Activated T-helper 1 cell treated with anti-CD3 and anti-CD28 coated beads, Interleukin-2, amount 50 U/mL, for 16 hours (primary cell): ENCODE results near the gene EPB41L3.

Source experiments
- DNase-seq, 2 donors: peaks; one replicate each; pipeline ENCODE4 v3.0.0-alpha.2; 2020; ENCODE audit warnings: low read depth in 1 of 2, low spot score in 1 of 2

The EPB41L3 gene

DNA sequence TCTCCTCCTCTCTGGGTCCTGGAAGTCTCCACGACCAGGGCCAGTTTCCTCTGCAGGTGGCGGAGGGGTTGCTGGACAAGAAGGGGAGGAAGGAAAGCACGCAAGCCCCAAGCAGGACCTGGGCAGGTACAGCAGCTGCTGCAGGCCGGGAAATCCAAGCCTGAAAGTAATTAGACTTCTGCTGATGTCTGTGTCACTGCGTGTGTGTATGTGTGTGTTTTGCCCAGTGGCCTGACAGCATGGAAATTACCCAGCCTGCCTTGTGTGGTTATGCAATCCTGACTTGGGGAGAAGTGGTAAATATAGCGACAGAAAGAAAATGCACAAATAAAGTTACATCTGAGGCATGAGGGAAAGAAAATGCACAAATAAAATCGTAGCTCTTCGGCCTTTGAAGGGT lies 126.5 kb downstream of the EPB41L3 start:
- no peak for DNase-seq

DNA sequence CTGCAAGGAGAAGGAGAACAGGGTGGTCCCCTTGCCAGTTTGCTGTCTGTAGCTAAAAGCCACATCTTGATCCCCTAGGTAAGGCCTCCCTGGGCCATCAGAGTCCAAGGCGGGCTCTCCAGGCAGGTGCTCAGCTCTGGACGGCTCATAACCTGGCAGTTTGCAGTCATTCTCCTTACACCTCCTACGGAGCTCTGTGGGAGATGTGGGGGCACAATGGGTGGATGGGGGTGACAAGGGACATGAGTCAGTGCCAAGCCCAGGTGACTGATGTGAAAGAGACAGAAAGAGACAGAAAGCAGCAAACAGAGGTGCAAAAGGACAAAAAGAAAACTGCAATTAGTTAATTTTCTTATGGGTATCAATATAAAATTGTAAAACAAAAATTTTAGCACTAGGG lies 127.7 kb downstream of the EPB41L3 start:
- DNase-seq, result no peak

DNA sequence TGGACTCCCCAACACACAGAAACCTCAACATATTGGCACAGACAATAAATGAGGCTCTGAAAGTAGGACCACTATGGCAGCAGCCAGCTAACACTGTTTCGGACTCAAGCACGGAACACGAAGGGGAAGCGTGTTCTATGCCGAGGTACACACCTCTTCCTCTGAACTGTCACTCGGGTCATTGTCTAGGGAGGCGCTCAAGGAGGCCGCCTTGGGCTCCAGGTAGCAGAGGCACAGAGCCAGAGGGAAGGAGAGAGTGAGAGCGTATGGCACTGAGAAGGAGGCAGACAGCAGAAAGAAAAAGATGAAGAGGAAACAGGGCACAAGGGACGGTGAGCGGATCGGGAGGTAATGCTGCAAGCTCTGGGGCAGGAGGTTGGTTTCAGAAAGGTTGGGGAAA lies 128.1 kb downstream of the EPB41L3 start:
- no peak for DNase-seq

DNA sequence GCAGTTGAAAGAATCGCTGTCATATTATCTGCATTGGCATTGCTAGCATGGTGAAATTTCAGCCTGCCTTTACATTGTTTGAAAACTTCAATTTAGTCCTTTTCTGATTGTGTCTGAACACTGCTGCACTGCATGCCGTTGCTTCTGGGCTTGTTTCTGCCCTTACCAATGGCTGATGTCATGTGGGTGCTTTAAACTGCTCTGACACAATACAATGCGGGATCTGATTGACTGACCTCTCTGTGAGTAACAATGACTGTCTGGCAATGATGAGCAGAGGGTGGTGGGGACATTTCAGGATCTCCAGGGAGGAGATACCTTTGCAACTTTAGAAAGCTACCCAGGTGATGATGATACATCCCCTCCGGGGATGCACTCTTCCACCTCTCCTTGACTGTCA lies 128.8 kb downstream of the EPB41L3 start:
- no peak for DNase-seq

DNA sequence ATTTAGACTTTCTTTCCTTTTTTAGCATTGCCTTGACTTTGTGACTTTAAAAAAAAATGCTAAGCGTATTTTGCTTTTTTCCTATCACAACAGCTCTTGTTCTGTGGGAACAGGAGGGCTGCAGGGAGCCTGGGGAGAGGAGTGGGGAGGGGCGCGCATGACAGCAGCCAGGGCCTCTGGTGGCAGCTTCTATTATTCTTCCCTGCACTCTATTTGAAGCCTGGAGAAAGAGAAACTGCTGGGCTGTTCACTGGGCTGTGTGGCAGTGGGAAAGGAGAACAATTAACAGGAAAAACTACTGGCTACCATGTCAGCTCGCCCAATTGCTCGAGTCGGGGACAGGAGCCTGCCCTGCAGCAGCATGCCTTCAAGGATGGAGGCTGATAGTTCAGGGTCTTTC lies 129.3 kb downstream of the EPB41L3 start:
- DNase-seq, result no peak

DNA sequence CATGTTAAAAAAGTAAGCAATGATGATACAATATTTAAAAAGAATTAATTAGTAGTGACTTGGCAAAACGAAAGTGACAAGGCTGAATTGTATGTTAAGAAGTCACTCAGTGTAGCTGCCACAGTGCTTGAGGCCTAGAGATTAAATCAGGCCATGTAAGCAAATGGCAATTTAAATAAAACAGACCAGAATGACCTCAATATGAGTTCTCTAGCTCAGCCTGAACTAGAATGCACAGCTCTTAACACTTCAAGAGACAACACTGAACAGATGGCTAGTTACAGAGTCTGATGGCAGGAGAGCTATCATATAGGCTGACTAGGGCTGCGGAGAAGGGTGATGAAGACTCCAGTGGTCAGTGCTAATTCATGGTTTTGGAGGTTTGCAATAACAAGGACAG lies 130.3 kb downstream of the EPB41L3 start:
- DNase-seq, result no peak

DNA sequence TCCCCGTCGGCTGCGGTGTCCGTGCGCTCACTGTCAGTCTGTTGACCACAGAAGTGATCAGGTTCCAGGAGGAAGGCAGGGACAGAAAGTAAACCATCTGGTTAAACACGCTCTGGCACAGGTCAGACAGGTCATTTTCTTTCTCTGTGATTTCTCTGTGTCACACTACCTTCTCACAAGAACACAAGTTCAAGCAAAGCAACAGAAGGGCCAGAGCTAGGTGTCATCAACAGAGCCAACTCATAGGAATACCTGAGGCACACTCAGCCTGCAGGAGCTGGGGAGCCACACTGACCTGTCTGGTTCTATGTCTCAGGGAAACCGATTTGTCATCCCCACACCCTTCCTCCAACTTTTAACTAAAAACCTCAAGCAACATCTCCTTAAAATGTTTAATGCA lies 133.2 kb downstream of the EPB41L3 start:
- DNase-seq, result no peak

DNA sequence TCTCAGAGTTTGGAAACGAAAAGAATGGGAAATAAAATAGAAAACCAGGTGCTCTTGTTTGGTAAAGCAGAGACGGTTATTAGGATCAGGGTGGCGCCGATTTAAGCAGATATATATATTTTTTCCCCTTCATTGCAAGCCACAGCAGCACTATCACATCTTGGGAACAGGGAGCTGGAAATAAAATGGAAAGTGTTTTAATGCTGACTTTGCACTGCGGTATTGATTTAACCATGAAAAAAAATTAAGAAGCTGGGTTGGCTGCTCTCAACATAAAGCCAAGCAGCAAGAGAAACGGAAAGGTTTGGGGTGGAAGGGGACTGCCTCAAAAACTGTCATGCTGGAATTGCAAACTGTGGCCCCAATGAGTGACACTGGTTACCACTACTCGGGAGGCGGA lies 145.5 kb downstream of the EPB41L3 start:
- DNase-seq, result no peak

DNA sequence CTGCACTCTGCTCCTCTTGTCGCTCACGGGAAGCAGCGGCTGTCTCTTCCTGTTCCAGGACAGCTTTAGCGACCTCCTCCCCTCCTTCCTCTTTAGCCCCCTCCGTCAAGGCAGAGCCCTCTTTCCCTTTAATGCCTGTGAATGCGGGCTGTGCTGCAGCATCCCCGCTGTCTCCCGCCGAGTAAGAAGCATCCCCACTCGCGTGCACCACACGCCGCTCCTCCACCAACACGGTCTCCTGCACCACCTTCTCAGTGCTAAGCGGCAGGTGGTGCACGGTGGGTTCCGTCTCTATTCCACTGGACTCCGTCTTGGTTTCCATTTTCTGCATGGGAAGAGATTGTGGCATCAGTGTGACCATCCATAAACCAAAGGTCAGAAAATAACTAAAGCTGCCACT lies 146.7 kb downstream of the EPB41L3 start:
- no peak for DNase-seq

DNA sequence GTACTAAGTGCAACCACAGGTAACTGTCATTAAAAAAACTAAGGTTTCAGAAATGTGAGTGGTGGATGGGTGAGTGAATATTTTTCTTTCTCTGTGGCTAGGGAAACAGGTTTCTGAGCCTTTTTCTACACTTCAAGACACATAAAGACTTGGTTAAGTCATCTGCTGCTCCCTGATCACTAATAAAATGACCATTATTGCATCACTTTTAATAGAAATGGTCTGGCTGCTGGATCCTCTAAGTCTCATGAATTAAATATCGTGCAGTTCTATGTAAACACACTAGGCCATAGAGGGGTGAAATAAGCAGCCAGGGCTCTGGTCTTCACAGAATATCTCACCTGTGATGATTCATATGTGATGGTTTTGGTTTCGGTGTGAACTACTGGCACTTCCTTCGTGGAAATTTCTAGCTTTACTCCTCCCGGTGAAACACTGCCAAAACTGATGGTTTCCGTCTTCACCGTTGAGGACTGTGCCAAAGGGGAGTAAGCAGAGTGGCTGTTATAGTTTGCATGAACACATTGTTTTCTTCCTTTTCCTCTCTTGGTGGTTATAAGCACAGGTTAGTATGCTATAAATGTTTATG lies 147.8 kb downstream of the EPB41L3 start:
- DNase-seq, result no peak

DNA sequence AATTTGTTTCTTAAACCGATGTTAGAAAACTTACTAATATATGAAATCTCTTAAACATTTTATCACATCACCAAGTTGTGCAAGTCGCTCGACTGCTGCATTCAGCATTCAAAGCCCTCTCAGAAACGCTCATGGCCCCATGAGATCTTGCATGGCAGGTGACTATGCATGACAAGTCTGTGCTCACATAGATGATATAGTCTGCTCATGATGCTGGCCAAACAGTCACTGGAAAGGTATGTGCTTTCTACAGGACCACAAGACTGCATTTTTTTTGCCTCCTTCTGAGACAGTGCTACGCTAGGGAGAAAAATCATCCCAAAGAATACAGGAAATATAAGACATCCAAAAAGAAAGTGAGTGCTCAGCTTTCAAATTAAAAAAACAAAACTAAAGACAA lies 150.0 kb downstream of the EPB41L3 start:
- DNase-seq, result no peak

DNA sequence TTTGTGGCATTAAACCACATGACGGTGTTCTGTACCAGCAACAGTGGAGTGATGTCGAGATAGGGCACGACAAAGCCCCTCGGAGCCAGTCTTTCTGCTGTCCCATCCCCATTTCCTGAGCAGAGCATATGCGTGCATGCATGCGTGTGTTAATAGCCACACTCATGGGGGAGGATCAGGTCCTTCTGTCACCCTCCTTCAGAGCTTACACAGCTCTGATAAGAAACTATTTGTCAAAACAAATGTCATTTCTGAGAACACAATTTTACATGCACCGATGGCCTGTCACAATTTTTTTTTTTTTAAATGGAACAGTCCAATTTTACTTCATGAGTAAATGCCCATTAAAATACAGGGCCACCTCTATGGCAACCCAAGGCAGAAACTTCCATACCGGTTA lies 152.4 kb downstream of the EPB41L3 start:
- no peak for DNase-seq

DNA sequence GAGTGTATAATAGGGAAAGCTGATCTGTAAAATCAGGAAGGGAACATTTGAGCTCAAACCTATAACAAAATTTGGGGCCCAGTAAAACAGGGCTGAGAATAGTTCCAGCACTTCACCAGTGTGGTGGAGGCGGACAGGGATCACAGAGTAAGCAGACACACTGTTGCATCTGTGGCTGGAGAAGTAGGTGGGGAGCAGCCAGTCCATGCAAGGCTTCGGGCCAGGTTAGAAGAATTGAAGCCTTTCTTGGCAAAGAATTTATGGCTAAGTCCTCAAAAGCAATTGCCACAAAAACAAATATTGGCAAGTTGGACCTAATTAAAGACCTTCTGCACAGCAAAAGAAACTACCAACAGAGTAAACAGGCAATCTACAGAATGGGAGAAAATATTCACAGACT lies 154.4 kb downstream of the EPB41L3 start:
- no peak for DNase-seq

DNA sequence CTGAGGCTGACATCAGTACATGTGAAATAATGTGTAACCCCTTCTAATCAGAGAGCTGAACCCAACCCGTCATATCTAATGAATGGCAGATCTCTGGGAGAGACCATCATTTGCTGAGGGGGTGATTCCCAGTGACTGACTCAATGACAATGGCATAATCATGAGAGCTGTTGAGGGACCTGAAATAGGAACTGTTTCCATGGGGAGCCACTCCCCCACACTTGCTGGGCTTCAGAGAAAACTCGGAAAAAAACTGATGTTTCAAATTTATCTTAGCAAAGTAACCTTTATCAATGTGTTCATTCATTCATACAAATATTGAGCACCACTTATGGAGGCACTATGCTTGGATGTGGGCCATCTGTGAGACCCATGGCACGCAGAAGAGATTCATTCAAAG lies 154.9 kb downstream of the EPB41L3 start:
- no peak for DNase-seq

DNA sequence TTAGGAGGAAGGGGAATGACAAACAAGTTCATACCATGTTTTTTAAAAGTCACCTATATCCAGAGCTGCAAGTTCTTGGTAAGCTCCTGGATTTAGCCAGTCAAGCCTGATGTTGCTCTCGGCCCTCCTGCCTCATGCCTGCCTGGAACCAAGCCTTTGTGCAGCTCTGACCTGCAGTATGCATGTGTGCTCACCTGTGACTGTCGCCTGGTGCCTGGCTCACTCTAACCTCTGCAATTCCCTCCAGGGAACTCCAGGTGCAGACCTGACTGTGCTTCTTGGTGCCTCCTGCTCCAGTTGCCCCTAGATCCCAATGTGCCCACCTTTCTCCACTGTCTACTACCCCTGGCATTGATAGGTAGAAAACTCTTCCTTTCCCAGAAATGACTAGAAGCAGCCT lies 163.2 kb downstream of the EPB41L3 start:
- no peak for DNase-seq

DNA sequence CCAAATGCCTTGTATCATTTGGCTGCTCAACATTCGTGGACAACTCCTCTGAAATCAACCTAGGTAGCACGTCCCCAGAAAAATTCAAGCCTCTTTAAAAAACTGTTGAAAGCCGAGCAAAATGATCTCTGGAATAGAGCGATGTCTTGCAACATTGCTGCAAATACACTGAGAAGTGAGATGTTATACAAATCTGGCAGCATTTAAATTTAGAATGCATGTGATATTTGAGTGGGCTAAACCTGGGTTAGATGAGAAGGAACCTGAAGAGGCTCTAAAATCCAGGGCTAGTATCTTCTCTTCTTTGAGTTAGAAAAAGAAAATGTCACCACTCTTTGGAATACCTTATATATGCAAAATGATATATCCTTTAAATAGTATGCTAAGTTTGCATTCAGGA lies 166.8 kb downstream of the EPB41L3 start:
- DNase-seq, result no peak

DNA sequence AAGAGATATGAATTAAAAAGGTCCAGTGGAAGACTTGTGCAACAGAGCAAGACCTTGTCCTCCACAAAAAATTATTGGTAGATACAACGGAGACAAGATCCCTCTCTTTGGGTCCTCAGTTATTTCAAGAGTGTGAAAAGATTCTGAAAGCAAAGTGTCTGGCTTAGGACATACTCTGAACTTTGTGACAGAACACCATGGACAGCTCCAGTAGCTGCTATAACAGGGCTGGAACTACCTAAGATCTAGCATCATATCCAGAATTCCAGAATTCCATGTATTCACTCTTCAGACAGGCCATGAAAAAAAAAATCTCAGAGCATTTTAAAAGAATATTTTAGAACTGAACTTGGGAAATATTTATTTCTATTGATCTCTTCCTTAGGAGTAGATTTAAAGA lies 173.5 kb downstream of the EPB41L3 start:
- DNase-seq, result no peak

DNA sequence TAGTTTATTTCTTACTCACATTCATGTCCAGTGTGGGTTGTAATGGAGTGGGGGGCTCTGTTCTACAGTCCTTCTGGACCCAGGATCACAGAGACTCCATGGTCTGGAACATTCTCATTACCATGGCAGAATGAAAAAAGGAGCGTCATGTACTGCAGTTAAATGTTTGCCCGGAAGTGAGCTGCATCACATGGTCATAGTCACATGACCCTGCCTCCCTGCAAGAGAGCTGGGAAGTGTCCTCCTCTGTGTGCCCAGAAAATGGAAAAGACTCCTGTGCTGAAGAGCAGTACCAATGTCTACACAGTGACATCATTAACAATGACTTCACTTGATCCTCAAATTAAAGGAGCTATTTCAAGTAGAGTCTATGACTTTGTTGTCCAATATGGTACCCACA lies 174.3 kb downstream of the EPB41L3 start:
- DNase-seq, result no peak

DNA sequence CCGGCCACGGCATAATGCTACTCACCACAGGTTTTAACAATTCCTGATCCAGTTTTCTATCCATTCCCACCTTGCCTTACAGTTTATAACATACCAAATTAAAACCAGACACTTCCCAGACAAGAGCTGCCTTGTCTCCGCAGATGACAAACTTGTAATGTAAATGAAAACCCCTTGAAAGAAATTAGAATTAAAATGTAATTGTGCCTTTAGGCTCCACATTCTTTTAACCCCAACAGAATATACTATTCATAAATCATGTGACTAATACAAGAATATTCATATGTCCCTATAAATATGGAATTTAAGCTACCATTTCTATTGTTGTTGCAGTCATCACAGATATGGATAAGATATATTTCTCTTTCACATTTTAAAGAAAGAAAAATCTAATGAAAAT lies 178.4 kb downstream of the EPB41L3 start:
- no peak for DNase-seq

DNA sequence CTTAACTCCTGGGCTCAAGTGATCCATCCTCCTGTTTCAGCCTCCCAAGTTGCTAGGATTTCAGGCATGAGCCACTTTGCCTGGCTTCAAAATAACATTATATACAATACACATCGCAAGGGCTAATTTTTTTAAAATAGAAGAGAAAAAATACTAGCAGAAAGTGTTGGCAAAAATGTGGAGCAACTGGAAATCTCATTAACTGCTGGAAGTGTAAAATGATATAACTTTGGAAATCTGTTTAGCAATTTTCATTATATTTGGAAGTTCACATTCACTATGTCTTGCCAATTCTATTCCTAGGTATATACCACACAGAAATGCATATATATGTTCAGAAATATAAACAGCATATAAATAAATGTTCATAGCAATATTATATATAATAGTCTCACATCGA lies 193.2 kb downstream of the EPB41L3 start:
- no peak for DNase-seq
